IMR-90 (cell line): ENCODE results near the gene AATF. TPM values are rescaled to one million over a fixed set of nuclear protein-coding genes. Genes with fewer than 3 reads are reported as not detected.

Experiments used
- ATAC-seq: fragments of 200-7000 bp; cut with Tn5 transposase; 2 replicates; pipeline ENCODE4 v1.9.1; 2020; ENCODE audit warnings: low read depth, mild to moderate bottlenecking, moderate library complexity
- BruUV-seq: library from RNA; stranded (reverse); fragments of 400-500 nt; replicated peaks from 2 replicates; lab custom pipeline; 2021; lab: Mats Ljungman, UMichigan
- CTCF ChIA-PET: fragments of 300-600 bp; formaldehyde crosslinking; extraction: SDS; loops from one replicate; lab custom pipeline; 2021; ENCODE audit warnings: antibody characterized with exemption; lab: Yijun Ruan, JAX
- POLR2A ChIA-PET: fragments of 300-600 bp; sonication (Branson Sonifier 250); formaldehyde crosslinking; loops from one replicate; lab custom pipeline; 2022; ENCODE audit warnings: antibody characterized with exemption; ENCODE audit not compliant: unreplicated experiment; lab: Charles Lee
- DNase-seq: peaks from one replicate; pipeline ENCODE4 v3.0.0; 2013
- H2AFZ ChIP-seq: replicated peaks from 2 replicates; pipeline ENCODE3; 2013; ENCODE audit warnings: low read length, mild to moderate bottlenecking; ENCODE audit not compliant: poor library complexity
- H2AK5ac ChIP-seq: 2 replicates; pipeline ENCODE4 v1.6.1; 2013; ENCODE audit warnings: low read depth, low read length, inconsistent platforms
- H2AK9ac ChIP-seq: replicated peaks from 2 replicates; pipeline ENCODE3; 2013; ENCODE audit warnings: mild to moderate bottlenecking, low read depth, low read length, moderate library complexity; ENCODE audit not compliant: poor library complexity
- H2BK120ac ChIP-seq: 2 replicates; pipeline ENCODE4 v1.6.1; 2013; ENCODE audit warnings: low read depth, low read length, inconsistent platforms
- H2BK15ac ChIP-seq: 3 replicates; pipeline ENCODE4 v1.6.1; 2013; ENCODE audit warnings: low read depth, low read length, inconsistent platforms
- H2BK20ac ChIP-seq: 2 replicates; pipeline ENCODE4 v1.6.1; 2013; ENCODE audit warnings: low read depth, mild to moderate bottlenecking, inconsistent platforms, low read length, moderate library complexity
- H2BK5ac ChIP-seq: 2 replicates; pipeline ENCODE4 v1.6.1; 2013; ENCODE audit warnings: mild to moderate bottlenecking, low read depth, low read length, inconsistent platforms; ENCODE audit not compliant: poor library complexity, severe bottlenecking
- H3K14ac ChIP-seq: replicated peaks from 2 replicates; pipeline ENCODE4 v1.6.1; 2013; ENCODE audit warnings: low read depth, low read length, inconsistent platforms
- H3K18ac ChIP-seq: 2 replicates; pipeline ENCODE4 v1.6.1; 2013; ENCODE audit warnings: low read depth, low read length, control low read depth
- H3K23ac ChIP-seq: 2 replicates; pipeline ENCODE4 v1.6.1; 2013; ENCODE audit warnings: low read depth, low read length, inconsistent platforms
- H3K27ac ChIP-seq: 2 replicates; pipeline ENCODE4 v1.5.1; 2013; ENCODE audit warnings: mild to moderate bottlenecking, control low read depth, low read length; ENCODE audit not compliant: insufficient read depth
- H3K27me3 ChIP-seq: 2 replicates; pipeline ENCODE4 v1.6.1; 2013; ENCODE audit warnings: low read length; ENCODE audit not compliant: control insufficient read depth, insufficient read depth
- H3K36me3 ChIP-seq: 2 replicates; pipeline ENCODE4 v1.6.1; 2013; ENCODE audit warnings: low read length, mixed read lengths; ENCODE audit not compliant: control insufficient read depth, insufficient read depth
- H3K4ac ChIP-seq: 2 replicates; pipeline ENCODE4 v1.6.1; 2013; ENCODE audit warnings: low read depth, low read length, inconsistent platforms
- H3K4me1 ChIP-seq: 2 replicates; pipeline ENCODE4 v1.6.1; 2013; ENCODE audit warnings: low read length, mixed read lengths; ENCODE audit not compliant: control insufficient read depth, insufficient read depth
- H3K4me2 ChIP-seq: 2 replicates; pipeline ENCODE4 v1.6.1; 2013; ENCODE audit warnings: low read depth, mild to moderate bottlenecking, control low read depth, low read length, moderate library complexity
- H3K4me3 ChIP-seq: 2 replicates; pipeline ENCODE4 v1.5.1; 2013; ENCODE audit warnings: low read depth, mild to moderate bottlenecking, control low read depth, low read length, moderate library complexity; ENCODE audit not compliant: insufficient read depth
- H3K56ac ChIP-seq: 2 replicates; pipeline ENCODE4 v1.6.1; 2013; ENCODE audit warnings: low read length, inconsistent platforms; ENCODE audit not compliant: insufficient read depth; ENCODE audit errors: extremely low read depth
- H3K79me1 ChIP-seq, 2 experiments: 2 replicates each; pipeline ENCODE4 v1.6.1; 2013; ENCODE audit warnings: low read length in 2 of 2, inconsistent platforms in 1 of 2, low read depth in 1 of 2
- H3K9ac ChIP-seq: 2 replicates; pipeline ENCODE4 v1.6.1; 2013; ENCODE audit warnings: low read depth, low read length, control low read depth
- H3K9me1 ChIP-seq: 2 replicates; pipeline ENCODE4 v1.6.1; 2013; ENCODE audit warnings: low read length, inconsistent platforms; ENCODE audit not compliant: insufficient read depth
- H3K9me3 ChIP-seq: 2 replicates; pipeline ENCODE4 v1.6.1; 2013; ENCODE audit warnings: low read length; ENCODE audit not compliant: control insufficient read depth, insufficient read depth
- H4K20me1 ChIP-seq: 2 replicates; pipeline ENCODE4 v1.6.1; 2013; ENCODE audit warnings: low read length, inconsistent platforms; ENCODE audit not compliant: insufficient read depth
- H4K5ac ChIP-seq: 2 replicates; pipeline ENCODE4 v1.6.1; 2013; ENCODE audit warnings: mild to moderate bottlenecking, low read depth, low read length, control low read depth
- H4K8ac ChIP-seq, 2 experiments: 2 replicates each; pipeline ENCODE4 v1.6.1; 2013; ENCODE audit warnings: low read depth in 2 of 2, low read length in 2 of 2, control low read depth in 1 of 2, inconsistent platforms in 1 of 2
- H4K91ac ChIP-seq: 2 replicates; pipeline ENCODE4 v1.6.1; 2013; ENCODE audit warnings: low read depth, low read length, inconsistent platforms; ENCODE audit not compliant: insufficient read depth
- BHLHE40 ChIP-seq: fragments of 150-350 bp; IDR thresholded peaks from 2 replicates; pipeline ENCODE4 v1.6.1; 2016; ENCODE audit warnings: mild to moderate bottlenecking, low read depth, low read length
- CEBPB ChIP-seq: IDR thresholded peaks from 2 replicates; pipeline ENCODE4 v1.6.1; 2012; ENCODE audit warnings: low read depth, low read length, improper control_type of control experiment
- CHD1 ChIP-seq: IDR thresholded peaks from 2 replicates; pipeline ENCODE4 v1.6.1; 2012; ENCODE audit warnings: low read depth, low read length, improper control_type of control experiment
- FOS ChIP-seq: fragments of 150-350 bp; IDR thresholded peaks from 2 replicates; pipeline ENCODE4 v1.6.1; 2016; ENCODE audit warnings: low read depth, low read length
- MAZ ChIP-seq: IDR thresholded peaks from 2 replicates; pipeline ENCODE4 v1.6.1; 2012; ENCODE audit warnings: low read depth, mild to moderate bottlenecking, low read length, improper control_type of control experiment, moderate library complexity, borderline replicate concordance
- MXI1 ChIP-seq: IDR thresholded peaks from 2 replicates; pipeline ENCODE4 v1.6.1; 2012; ENCODE audit warnings: low read depth, mild to moderate bottlenecking, low read length, moderate library complexity, borderline replicate concordance
- RAD21 ChIP-seq: IDR thresholded peaks from 2 replicates; pipeline ENCODE4 v1.6.1; 2012; ENCODE audit warnings: low read length, improper control_type of control experiment
- RCOR1 ChIP-seq: IDR thresholded peaks from 2 replicates; pipeline ENCODE4 v1.6.1; 2012; ENCODE audit warnings: mild to moderate bottlenecking, low read length, improper control_type of control experiment; ENCODE audit not compliant: insufficient replicate concordance
- RFX5 ChIP-seq: IDR thresholded peaks from 2 replicates; pipeline ENCODE4 v1.8.0; 2012; ENCODE audit warnings: low read depth, mild to moderate bottlenecking, low read length, moderate library complexity
- SMC3 ChIP-seq: fragments of 150-350 bp; IDR thresholded peaks from 2 replicates; pipeline ENCODE4 v1.6.1; 2016; ENCODE audit warnings: low read depth, mild to moderate bottlenecking, antibody characterized with exemption, low read length, moderate library complexity
- WGBS, 2 experiments: methylation state at CpG; one replicate each; pipeline versions ENCODE4 v1.1.5 to v1.1.7; 2013; ENCODE audit warnings: missing lambda C conversion rate in 2 of 2; ENCODE audit not compliant: insufficient read length in 1 of 2; ENCODE audit errors: extremely low coverage in 2 of 2; 5-methylcytosine and 5-hydroxymethylcytosine counted together
- dilution Hi-C: fragments of 300-500 bp; cut with HindIII; formaldehyde crosslinking; loops from one replicate; pipeline ENCODE4 v1.14.3; 2018; ENCODE audit warnings: low sequenced_read_pairs; ENCODE audit not compliant: unreplicated experiment
- in situ Hi-C: fragments of 300-500 bp; cut with MboI; formaldehyde crosslinking; loops from 3 replicates; pipeline ENCODE4 v1.14.3; 2019; ENCODE audit warnings: low sequenced_read_pairs, inconsistent platforms, mixed read lengths
- intact Hi-C: fragments of 100-400 bp; cut with micrococcal nuclease; formaldehyde crosslinking; loops from 2 replicates; pipeline ENCODE4 v1.10.0; 2022
- polyA plus RNA-seq, 3 experiments: library from polyadenylated mRNA; depleted of rRNA; stranded (reverse); fragments of >200 nt; gene quantifications; 2 replicates each; pipeline ENCODE4 v1.2.3, GENCODE V29; 2012; ENCODE audit warnings: low replicate concordance in 1 of 3
- total RNA-seq: library from RNA; depleted of rRNA; stranded (reverse); fragments of >200 nt; gene quantifications from 2 replicates; pipeline ENCODE4 v1.2.3, GENCODE V29; 2012
- TF ChIP-seq, protein P1 (sequence below): conservative IDR thresholded peaks from 2 replicates; pipeline ENCODE4 v1.5.1; 2012; ENCODE audit warnings: mild to moderate bottlenecking, low read depth, low read length, improper control_type of control experiment

Gene AATF
- total and polyA plus RNA-seq, 2 of the 4 experiments (the other 2 are of a cell fraction), result 21.0 to 34.8 TPM

DNA sequence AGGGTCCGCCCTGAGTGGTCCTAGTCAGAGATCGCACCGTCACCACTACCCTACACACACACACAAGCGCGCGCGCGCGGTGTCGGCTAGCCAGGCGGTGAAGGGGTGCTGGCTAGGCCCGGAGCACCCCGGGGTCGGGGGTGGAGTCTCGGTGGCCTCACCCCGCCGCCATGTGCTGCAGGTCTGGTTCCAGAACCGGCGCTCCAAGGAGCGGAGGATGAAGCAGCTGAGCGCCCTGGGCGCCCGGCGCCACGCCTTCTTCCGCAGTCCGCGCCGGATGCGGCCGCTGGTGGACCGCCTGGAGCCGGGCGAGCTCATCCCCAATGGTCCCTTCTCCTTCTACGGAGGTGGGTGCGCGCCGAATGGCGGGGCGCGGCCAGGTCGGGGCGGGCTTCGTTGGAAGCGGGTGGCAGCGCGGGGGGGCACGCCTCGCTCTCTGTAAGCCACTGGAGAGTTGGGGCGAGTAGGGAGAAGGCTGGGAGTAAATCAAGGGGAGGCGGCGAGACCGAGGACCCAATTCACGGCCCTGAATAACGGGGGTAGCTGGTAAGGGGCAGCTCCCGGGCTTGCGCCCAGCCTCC, 6.6 kb upstream of the AATF start:
- Histone ChIP-seq H3K14ac (no peak overlapping the region), H2AK5ac (no peak overlapping the region), H3K9ac (no peak overlapping the region), H3K9me3 (peaks cover 16% of the 10 kb centered on the region), H3K27me3 (peaks cover 94% of the 10 kb centered on the region), H3K23ac (no peak overlapping the region), H3K56ac (no peak overlapping the region), H4K5ac (no peak overlapping the region), H2BK15ac (no peak overlapping the region), H3K4ac (no peak overlapping the region), H3K36me3 (no peaks in the 10 kb centered on the region), H2AFZ (peak overlapping the region; percentile 67), H2BK5ac (no peak overlapping the region), H3K4me1 (peaks cover 1% of the 10 kb centered on the region; the same call in 1 of the 2 replicates), H3K9me1 (0 out of 2 replicates have a peak, but pooled peaks cover 3% of the 10 kb centered on the region), H3K79me1 (no peaks in the 10 kb centered on the region), H2BK20ac (no peak overlapping the region), H4K20me1 (peaks cover 16% of the 10 kb centered on the region; the same call in 1 of the 2 replicates), H2BK120ac (no peak overlapping the region), H3K27ac (no peak overlapping the region), H3K18ac (no peak overlapping the region), H4K91ac (no peak overlapping the region), H4K8ac (no peak overlapping the region), H3K4me3 (no peak overlapping the region), H3K4me2 (peak overlapping the region; percentile 26; the same call in 1 of the 2 replicates), H2AK9ac (no peak overlapping the region)
- ChIA-PET POLR2A (interaction anchor here (0.8 kb wide), 1 partner anchor 38 kb away, joined by 4 read pairs; no protein-coding TSS in a partner anchor), CTCF (no interaction called here)
- dilution Hi-C loops, result no loop called here
- 6% methylated on average over 39 of the region's 57 CpGs; no CpG with 5 or more reads in 1 of the 2 experiments for WGBS, 2 experiments
- DNase-seq, result no peak
- intact Hi-C loops, result loop anchor here (10.0 kb wide), 1 partner anchor 307 kb away; no protein-coding TSS in a partner anchor
- BruUV-seq, result no TSS peak
- in situ Hi-C loops, result no loop called here
- ATAC-seq, result 0 out of 2 replicates have a peak, but pooled peaks have one; percentile 31
- no peak for TF ChIP-seq MXI1
- TF ChIP-seq RFX5, result no peak
- no peak for TF ChIP-seq CHD1
- TF ChIP-seq BHLHE40, result no peak
- TF ChIP-seq, protein P1, sequence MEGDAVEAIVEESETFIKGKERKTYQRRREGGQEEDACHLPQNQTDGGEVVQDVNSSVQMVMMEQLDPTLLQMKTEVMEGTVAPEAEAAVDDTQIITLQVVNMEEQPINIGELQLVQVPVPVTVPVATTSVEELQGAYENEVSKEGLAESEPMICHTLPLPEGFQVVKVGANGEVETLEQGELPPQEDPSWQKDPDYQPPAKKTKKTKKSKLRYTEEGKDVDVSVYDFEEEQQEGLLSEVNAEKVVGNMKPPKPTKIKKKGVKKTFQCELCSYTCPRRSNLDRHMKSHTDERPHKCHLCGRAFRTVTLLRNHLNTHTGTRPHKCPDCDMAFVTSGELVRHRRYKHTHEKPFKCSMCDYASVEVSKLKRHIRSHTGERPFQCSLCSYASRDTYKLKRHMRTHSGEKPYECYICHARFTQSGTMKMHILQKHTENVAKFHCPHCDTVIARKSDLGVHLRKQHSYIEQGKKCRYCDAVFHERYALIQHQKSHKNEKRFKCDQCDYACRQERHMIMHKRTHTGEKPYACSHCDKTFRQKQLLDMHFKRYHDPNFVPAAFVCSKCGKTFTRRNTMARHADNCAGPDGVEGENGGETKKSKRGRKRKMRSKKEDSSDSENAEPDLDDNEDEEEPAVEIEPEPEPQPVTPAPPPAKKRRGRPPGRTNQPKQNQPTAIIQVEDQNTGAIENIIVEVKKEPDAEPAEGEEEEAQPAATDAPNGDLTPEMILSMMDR, result no peak
- no peak for TF ChIP-seq FOS
- TF ChIP-seq RAD21, result no peak
- TF ChIP-seq SMC3, result no peak
- TF ChIP-seq CEBPB, result no peak
- TF ChIP-seq MAZ, result no peak
- no peak for TF ChIP-seq RCOR1
